Neural crest cell (in vitro differentiated cells): ENCODE measurements around the gene TRAF2. TPM values are rescaled to one million over a fixed set of nuclear protein-coding genes. Genes with fewer than 3 reads are reported as not detected.
A peak's percentile ranks its signal among the peaks of the same experiment; 100 is the strongest.
"Not testable (repeated sequence)": the region's sequence is repeated elsewhere in the genome, so short reads cannot be mapped to it uniquely, and the experiment has no call there.

Experiments used
- DNase-seq: peaks from one replicate; pipeline ENCODE4 v3.0.0; 2021; ENCODE audit warnings: low read depth, mixed read lengths, low spot score
- H3K27ac Mint-ChIP-seq: one replicate; pipeline ENCODE4 v1.8.0; 2021; ENCODE audit warnings: mild to moderate bottlenecking, mixed read lengths; ENCODE audit not compliant: unreplicated experiment
- H3K27me3 Mint-ChIP-seq: 2 replicates; pipeline ENCODE4 v1.8.0; 2021; ENCODE audit warnings: low read depth, mild to moderate bottlenecking, mixed read lengths
- H3K36me3 Mint-ChIP-seq: 2 replicates; pipeline ENCODE4 v1.8.0; 2021; ENCODE audit warnings: low read depth, mild to moderate bottlenecking, mixed read lengths
- H3K4me1 Mint-ChIP-seq: 2 replicates; pipeline ENCODE4 v1.8.0; 2021; ENCODE audit warnings: mixed read lengths
- H3K4me3 Mint-ChIP-seq: one replicate; pipeline ENCODE4 v1.8.0; 2021; ENCODE audit warnings: mild to moderate bottlenecking, mixed read lengths
- H3K9me3 Mint-ChIP-seq: 2 replicates; pipeline ENCODE4 v1.8.0; 2021; ENCODE audit warnings: mixed read lengths
- CTCF ChIP-seq: fragments of 200-600 bp; sonication (generic); conservative IDR thresholded peaks from 2 replicates; pipeline ENCODE4 v1.5.0; 2021; ENCODE audit warnings: antibody characterized with exemption, mild to moderate bottlenecking
- total RNA-seq: library from RNA; stranded (reverse); gene quantifications from 2 replicates; pipeline ENCODE4 v1.2.1, GENCODE V29; 2021

TRAF2 gene
- total RNA-seq, 1 donor from 2014 or later = 30.1 TPM

DNA sequence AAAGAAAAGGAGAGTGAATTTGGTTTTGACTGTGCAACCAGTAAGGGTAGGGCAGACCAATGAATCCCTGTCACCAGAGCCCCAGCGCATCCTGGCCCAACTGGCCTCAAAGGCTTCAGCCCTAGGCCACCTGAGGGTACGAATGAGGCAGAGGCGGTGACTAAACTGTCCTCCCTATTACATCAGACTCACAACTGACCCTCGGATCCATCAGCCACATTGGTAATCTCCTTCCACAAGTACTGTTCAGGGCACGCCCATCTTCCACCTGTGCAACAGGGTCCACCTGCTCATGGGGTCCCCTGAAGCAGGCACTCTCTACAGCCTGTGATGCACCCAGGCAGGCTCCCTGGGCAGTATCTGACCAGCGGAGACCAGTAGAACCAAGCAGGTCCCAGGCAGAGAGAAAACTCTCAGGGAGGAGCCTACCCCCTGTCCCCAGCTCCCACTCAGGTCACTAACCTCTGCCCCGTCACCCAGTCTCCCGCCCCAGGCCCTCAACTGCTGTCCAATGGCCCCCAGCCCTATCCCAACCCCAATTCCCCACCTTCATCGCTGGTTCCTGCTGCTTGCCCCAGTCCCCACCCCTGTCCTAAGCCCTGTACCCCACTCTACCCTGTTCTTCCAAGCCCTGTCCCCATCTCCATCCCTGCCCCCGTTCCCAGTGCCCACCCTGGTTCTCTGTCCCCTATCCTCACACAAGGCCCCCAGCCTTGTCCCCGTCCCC lies 21.1 kb upstream of the TRAF2 start:
- no peak overlapping the region for H3K27ac Mint-ChIP-seq

DNA sequence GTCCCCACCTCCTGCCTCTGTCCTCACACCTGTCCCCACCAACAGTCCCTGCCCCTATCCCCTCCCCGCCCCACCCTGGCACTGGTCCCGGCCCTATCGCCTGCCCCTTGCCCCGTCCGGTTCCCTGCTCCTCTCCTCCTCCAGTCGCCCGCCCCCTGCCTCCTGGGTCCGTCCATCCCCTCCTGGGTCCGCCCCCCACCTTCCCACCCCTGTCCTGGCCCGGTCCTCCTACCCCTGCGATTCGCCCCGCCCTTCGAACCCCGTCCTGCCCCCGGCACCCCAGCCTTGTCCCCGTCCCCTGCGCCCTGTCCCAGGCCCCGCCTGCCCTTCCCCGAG lies 20.6 kb upstream of the TRAF2 start:
- peaks cover 10% of the 10 kb centered on the region for H3K9me3 Mint-ChIP-seq
- peaks cover 8% of the 10 kb centered on the region for H3K4me1 Mint-ChIP-seq
- H3K36me3 Mint-ChIP-seq = peaks cover 23% of the 10 kb centered on the region
- DNase-seq = no peak
- H3K27me3 Mint-ChIP-seq = no peaks in the 10 kb centered on the region
- no peak for TF ChIP-seq CTCF
- H3K4me3 Mint-ChIP-seq = peak overlapping the region; percentile 86
- H3K27ac Mint-ChIP-seq = no peak overlapping the region

More for the DNA sequence above, 21.1 kb upstream of the TRAF2 start:
- Mint-ChIP-seq H3K4me3 (peak overlapping the region; percentile 86), H3K36me3 (peaks cover 21% of the 10 kb centered on the region), H3K4me1 (peaks cover 8% of the 10 kb centered on the region), H3K9me3 (peaks cover 8% of the 10 kb centered on the region), H3K27me3 (no peaks in the 10 kb centered on the region)
- TF ChIP-seq CTCF = no peak
- DNase-seq = no peak

- H3K27me3 Mint-ChIP-seq, H3K27ac Mint-ChIP-seq, DNase-seq, H3K4me1 Mint-ChIP-seq: not testable (repeated sequence)
- Mint-ChIP-seq H3K4me3 (peak overlapping the region; percentile 47), H3K9me3 (peaks cover 10% of the 10 kb centered on the region), H3K36me3 (peaks cover 29% of the 10 kb centered on the region)
Observed at GRCh38 chr9:136866898-136867421, 19.4 kb upstream of the TRAF2 start.

DNA sequence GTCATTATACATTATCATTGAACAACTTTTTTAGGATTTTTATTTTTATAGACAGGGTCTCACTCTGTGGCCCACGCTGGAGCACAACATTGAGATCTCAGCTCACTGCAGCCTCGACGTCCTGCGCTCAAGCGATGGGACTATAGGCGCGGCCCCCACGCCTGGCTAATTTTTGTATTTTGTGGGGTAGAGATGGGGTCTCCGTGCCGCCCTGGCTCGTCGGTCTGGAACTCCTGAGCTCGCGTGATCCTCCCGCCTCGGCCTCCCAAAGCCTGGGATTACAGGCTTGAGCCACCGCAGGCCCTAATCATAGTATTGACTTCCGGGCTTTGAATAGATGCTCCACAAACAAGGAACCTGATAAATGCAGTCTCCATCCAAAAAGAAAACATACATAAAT lies 18.8 kb upstream of the TRAF2 start:
- no peak for DNase-seq
- Mint-ChIP-seq H3K27me3 (no peaks in the 10 kb centered on the region), H3K9me3 (peaks cover 10% of the 10 kb centered on the region), H3K27ac (no peak overlapping the region), H3K4me3 (peak overlapping the region; percentile 82), H3K36me3 (peaks cover 29% of the 10 kb centered on the region), H3K4me1 (peaks cover 8% of the 10 kb centered on the region)
- no peak for TF ChIP-seq CTCF

DNA sequence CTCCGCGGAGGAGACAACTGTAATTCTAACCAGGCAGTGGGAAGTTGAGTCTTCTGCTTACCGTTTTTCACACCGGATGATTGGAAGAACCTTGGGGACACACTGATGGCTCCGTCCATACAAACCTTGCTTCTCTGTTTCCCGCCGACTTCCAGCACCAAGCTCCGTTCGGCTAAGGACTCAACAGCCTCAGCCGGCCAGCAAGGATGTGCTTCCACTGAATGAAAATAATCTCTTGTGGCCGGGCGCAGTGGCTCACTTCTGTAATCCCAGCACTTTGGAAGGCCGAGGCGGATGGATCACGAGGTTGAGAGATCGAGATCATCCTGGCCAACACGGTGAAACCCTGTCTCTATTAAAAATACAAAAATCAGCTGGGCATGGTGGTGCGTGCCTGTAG lies 18.4 kb upstream of the TRAF2 start:
- Mint-ChIP-seq H3K9me3 (peaks cover 10% of the 10 kb centered on the region), H3K27ac (no peak overlapping the region), H3K4me3 (peak overlapping the region; percentile 83), H3K27me3 (no peaks in the 10 kb centered on the region), H3K4me1 (peaks cover 8% of the 10 kb centered on the region), H3K36me3 (peaks cover 29% of the 10 kb centered on the region)
- no peak for DNase-seq
- no peak for TF ChIP-seq CTCF

GRCh38 chr9:136868644-136869043 lies 17.7 kb upstream of the TRAF2 start:
- no peak for DNase-seq
- H3K27ac Mint-ChIP-seq = peak overlapping the region; percentile 86
- no peak for TF ChIP-seq CTCF
- peaks cover 8% of the 10 kb centered on the region for H3K4me1 Mint-ChIP-seq
- no peaks in the 10 kb centered on the region for H3K27me3 Mint-ChIP-seq
- H3K4me3 Mint-ChIP-seq = peak overlapping the region; percentile 83
- H3K36me3 Mint-ChIP-seq = peaks cover 29% of the 10 kb centered on the region
- peaks cover 10% of the 10 kb centered on the region for H3K9me3 Mint-ChIP-seq

- not testable (repeated sequence) for H3K27ac Mint-ChIP-seq, H3K4me1 Mint-ChIP-seq, H3K4me3 Mint-ChIP-seq, H3K27me3 Mint-ChIP-seq, DNase-seq
- Mint-ChIP-seq H3K9me3 (peaks cover 10% of the 10 kb centered on the region), H3K36me3 (peaks cover 26% of the 10 kb centered on the region)
Observed at GRCh38 chr9:136869611-136870010, 16.7 kb upstream of the TRAF2 start.
